NCI-H774 (cell line): ENCODE measurements around the gene SMG6.
"Not testable (repeated sequence)": the region's sequence is repeated elsewhere in the genome, so short reads cannot be mapped to it uniquely, and the experiment has no call there.

Experiments used
- DNase-seq: peaks from one replicate; lab custom pipeline; 2025; lab: John Stamatoyannopoulos, UW

Gene SMG6

GRCh38 chr17:2178798-2179501, 124.6 kb downstream of the SMG6 start:
- DNase-seq, result no peak

GRCh38 chr17:2177235-2177811, 126.3 kb downstream of the SMG6 start:
- no peak for DNase-seq

GRCh38 chr17:2176499-2177169, 127.0 kb downstream of the SMG6 start:
- no peak for DNase-seq

- DNase-seq, result no peak
Observed at GRCh38 chr17:2175294-2175628, 128.3 kb downstream of the SMG6 start.

DNA sequence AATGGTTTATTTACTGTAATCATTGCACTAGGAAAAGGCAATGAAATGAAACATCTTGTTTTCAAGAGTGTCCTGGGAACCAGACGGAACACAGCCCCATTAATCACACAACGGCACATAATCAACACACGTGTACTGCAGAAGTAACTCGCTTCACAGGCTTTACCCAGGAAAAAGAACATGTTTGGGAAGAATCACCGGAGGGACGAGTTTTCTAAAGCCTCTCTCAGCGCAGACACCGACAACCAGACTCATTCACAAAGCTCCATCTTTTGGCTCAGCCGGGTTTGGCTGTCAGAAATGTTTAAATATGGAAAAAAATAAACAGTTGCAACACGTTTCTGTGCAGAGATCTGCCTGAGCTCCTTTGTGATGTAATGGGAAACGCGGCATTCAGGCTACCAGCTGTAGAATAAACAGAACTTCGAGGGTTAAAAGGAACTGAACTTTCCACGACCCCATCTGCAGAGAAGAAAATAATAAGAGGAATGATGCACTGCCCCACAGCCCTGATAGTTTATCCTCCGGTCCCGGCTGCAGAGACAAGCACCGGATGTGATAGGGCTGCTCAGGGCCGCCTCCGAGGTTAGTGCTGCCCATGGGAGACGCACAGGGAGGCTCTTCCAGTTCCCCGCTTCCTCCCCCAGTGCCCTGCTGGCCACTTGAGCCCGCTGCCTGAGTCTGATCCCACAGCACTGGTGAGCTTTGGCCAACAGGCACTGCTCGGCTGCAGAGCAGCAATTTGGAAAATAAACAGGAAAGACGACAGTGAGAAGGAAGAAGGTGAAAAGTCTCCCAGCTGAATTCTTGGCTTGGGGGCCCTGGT, 128.9 kb downstream of the SMG6 start:
- no peak for DNase-seq

DNA sequence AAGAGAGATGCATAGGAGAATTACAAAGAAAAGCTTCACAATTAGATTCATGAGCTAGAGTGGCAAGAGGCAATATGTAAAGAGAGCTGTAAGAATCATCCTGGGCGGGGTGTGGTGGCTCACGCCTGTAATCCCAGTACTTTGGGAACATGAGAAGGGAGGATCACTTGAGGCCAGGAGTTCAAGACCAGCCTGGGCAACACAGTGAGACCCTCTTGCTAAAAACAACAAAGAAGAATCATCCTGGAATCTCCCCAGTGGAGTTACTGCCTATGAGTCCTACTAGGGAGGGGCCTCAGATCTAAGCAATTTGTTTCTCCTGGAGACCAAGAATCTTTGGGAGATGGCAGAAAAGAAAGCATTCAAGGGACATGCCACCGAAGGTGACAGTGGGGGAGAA, 129.6 kb downstream of the SMG6 start:
- no peak for DNase-seq

GRCh38 chr17:2172999-2173398, 130.6 kb downstream of the SMG6 start:
- DNase-seq, result no peak

DNA sequence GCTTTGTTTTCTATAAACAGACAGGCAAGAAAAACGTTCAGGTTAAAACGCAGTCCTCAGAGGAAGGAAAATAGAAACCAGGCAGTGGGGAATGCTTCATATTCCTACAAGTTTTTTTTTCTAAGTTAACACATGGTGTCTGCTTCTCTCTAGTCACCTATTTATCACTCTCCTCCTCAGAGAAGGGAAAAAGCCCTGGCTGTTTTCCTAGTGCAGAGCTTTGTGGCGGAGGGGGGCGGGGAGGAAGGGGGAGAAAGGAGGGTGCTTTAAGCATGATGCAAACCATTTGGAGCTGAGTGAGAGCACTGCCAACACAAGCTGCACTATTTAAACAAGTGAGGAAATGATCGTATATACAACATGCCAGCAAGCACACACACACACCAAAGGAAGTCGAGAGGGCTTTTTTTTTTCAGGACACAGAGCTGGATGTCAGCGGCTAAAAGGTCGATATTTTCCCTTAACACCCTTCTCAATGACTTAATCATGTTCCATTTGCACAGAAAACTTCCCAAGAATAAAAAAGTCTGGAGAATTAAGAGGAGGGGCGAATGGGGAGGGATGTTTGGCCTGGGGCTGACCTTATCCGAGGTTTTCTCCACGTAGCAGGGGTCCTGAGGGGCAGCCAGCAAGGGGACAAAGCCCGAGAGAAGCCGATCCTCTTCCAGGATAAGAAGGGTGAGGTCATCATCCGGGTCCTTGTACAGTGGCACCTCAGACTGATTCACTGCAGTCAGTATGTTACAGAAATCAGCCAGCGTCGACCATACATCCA, 131.3 kb downstream of the SMG6 start:
- DNase-seq, result peak; percentile 30

DNA sequence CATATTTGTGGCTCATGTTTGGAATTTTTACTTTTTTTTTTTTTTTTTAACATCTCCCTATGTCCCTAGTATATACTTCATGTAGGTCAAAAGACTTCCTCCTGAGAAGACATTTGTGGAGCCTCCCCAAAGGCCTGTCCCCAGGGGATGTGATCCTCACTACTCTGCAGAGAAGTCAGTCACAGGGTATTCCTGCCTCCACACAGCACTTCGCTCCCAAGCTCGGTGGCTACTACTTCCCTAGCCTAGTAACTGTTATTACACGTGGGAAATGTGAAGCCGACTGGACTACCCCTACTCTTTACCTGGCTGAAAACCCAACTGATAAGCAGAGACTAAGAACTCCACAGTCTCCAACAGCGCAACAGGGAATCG, 131.9 kb downstream of the SMG6 start:
- DNase-seq, result no peak

DNA sequence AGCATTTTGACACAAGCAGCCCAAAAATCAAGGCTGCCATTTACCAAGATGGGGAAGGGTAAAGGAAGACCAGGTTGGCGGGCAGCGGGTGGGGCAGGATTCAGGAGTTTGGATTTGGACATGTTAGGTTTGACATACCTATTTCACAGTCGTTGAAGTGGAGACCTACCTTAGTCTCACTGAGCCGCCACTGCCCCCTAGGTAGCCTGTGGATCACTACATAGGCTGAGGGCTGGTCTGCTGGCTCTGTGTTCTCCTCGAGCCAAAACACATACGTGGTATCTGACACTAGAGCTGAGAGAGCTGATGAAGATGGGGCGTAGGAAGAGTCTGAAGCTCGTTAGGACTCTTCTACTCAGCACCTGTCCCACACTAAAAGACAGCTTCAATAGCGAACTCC, 133.6 kb downstream of the SMG6 start:
- DNase-seq, result no peak

GRCh38 chr17:2165723-2166122, 137.9 kb downstream of the SMG6 start:
- DNase-seq, result not testable (repeated sequence)

- DNase-seq, result no peak
Observed at GRCh38 chr17:2158396-2158780, 145.2 kb downstream of the SMG6 start.

GRCh38 chr17:2157675-2158395, 145.8 kb downstream of the SMG6 start:
- no peak for DNase-seq

DNA sequence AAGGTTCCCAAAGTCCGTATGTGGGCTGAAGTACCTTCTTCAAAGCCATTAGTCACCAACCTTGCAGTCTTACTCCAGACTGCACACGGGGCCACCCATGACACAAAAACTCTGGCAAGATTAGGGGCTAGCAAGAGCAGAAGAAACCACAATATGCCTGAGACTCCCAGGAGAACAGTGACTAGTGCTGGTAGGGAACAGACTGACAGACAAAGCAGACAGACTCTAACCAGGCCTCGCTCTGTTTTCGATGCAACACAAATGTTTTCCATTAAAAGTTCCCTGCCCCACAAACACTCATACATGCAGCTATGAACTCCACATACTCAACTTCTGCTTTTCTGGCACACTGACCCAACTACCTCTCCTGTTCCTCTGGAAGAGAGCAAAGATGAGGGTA, 146.5 kb downstream of the SMG6 start:
- no peak for DNase-seq

DNA sequence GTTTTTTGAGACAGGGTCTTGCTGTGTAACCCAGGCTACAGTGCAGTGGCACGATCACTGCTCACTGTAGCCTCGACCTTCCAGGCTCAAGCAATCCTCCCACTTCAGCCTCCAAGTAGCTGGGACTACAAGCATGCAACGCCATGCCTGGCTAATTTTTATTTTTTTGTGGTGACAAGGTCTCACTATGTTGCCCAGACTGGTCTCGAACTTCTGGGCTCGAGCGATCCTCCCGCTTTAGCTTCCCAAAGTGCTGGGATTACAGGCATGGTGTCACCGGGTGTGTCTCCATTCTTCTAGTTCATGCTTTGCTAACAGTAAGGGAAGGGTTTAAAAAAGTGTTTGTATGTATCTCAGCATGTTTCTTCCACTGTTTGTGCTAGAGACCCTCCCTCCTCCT, 146.9 kb downstream of the SMG6 start:
- no peak for DNase-seq

DNA sequence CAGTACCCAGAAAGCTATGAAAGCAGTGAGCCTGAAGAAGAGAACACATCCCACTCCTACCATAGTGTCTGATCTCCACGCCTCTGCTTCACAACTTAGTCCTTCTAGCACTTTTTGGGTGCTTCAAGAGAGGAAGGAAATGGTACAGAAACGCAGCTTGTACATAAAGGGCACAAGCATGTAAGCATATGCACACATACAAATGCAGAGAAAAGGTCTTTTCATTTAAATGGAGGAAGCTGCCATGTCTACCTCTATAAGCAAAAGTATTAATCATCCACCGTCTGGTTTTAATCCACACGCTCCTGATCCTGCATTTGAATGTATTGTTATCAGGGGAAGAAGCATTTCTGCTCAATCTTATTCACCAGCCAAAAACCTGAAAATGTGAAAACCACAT, 148.0 kb downstream of the SMG6 start:
- DNase-seq, result no peak

DNA sequence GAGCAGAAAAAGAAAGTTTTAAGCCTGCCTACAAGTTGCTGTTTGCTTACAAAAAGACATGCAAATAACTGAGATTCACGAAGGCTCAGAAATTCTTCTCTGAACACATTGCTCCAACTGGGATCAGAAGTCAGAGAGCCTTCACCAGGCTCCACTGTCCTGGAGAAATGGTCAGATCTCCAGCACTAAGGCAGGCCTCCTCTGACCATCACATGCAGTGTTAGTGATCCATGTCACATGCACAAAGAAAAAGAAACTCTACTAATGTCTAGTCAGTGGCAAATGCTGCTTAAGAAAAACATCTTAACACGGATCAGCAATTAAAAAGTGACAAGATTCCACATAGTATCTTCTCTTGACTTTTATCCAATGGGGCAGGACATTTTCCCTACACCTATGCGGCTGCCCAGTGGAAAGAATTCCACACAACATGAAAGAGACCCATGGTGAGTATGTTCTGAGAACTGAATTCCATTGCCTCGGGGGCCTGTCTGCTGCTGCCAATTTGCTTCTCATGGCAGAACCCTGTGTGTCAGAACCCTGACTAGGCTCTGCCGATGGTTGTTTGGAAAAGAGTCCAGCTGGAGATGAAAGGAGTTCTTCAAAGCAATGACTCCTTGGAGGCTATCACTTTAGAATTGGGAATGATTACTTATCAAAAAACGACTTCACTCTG, 152.1 kb downstream of the SMG6 start:
- DNase-seq, result no peak

DNA sequence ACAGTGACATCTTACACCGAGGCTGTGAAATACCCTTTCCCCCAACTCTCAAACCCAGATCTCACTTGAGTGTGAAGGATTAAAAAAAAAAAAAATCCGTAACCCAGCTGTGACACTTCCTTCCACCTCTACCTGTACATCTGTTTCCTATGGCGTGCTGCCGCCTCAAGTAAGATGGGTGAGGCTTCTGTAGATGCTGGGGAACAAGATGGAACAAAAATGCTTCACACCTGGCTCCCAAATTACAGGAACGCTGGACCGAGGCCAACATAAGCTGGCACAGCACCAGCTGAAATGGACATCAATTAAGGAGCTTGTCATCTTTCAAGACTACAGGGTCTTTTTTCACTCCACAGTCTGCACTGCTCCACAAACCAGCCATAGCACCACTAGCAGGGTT, 152.8 kb downstream of the SMG6 start:
- DNase-seq, result no peak

DNA sequence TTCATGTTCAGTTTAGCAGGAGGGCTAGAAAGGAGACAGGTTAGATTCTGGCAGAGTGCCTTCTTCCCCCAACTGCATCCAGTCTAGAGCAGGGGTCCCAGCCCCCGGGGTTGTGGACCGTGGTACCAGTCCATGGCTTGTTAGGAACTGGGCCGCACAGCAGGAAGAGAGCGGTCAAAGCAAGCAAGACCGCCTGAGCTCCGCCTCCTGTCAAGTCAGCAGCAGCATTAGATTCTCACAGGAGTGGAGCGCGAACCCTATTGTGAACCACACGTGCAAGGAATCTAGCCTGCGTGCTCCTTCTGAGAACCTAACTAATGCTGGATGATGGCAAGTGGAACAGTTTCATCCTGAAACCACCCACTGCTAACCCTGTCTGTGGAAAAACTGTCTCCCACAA, 153.7 kb downstream of the SMG6 start:
- DNase-seq, result no peak

DNA sequence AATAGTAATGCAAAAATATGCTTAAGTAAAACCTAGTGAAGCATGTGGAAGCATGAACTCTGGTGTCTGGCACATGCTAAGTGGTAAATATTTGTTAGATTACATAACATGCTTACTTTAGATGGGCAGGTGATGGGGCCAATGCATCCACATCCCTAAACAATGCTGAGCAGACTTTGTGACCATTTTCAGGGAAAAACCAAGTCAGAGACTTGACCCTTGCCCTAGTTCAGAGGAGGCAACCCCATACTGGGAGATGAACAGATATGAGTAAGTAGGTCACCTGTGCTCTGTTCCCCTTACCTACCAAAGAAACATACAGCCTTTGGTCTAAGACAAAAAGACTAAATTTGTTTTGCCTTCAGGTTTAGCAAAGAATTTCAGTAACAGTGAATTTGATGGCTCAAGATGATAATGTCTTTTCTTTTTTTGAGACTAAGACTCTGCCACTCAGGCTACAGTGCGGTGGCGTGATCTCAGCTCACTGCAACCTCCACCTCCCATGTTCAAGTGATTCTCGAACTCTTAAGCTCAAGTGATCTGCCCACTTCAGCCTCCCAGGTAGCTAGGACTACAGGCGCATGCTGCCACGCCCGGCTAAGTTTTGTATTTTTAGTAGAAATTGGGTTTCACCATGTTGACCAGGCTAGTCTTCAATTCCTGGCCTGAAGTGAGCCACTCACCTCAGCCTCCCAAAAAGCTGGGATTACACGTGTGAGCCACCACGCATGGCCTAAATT, 157.3 kb downstream of the SMG6 start:
- no peak for DNase-seq
